ENCODE data around the gene LRMDA. TPM values are rescaled to one million over a fixed set of nuclear protein-coding genes. Genes with fewer than 3 reads are reported as not detected.

LRMDA gene
- total RNA-seq, 2 experiments from 2014 or later: not detected

- H3K27me3 Mint-ChIP-seq: no peaks in the 10 kb centered on the region
- H3K4me3 Mint-ChIP-seq: no peak overlapping the region
- H3K27ac Mint-ChIP-seq: no peak overlapping the region
- DNase-seq: no peak
- H3K36me3 Mint-ChIP-seq (ENCODE audit: low read depth): no peaks in the 10 kb centered on the region
- ChIA-PET POLR2A (no interaction called here), CTCF (no interaction called here)
- H3K9me3 Mint-ChIP-seq: no peaks in the 10 kb centered on the region
- no peaks in the 10 kb centered on the region for H3K4me1 Mint-ChIP-seq
Measured at GRCh38 chr10:76190634-76191270, 759.3 kb downstream of the LRMDA start.

GRCh38 chr10:76191336-76191735, 759.9 kb downstream of the LRMDA start:
- DNase-seq: no peak
- ChIA-PET POLR2A (no interaction called here), CTCF (no interaction called here)
- H3K27ac Mint-ChIP-seq: no peak overlapping the region
- no peaks in the 10 kb centered on the region for H3K9me3 Mint-ChIP-seq
- peaks cover 1% of the 10 kb centered on the region for H3K4me1 Mint-ChIP-seq
- H3K27me3 Mint-ChIP-seq: no peaks in the 10 kb centered on the region
- H3K36me3 Mint-ChIP-seq (ENCODE audit: low read depth): no peaks in the 10 kb centered on the region
- H3K4me3 Mint-ChIP-seq: no peak overlapping the region

- Mint-ChIP-seq H3K4me1 (peaks cover 1% of the 10 kb centered on the region), H3K9me3 (no peaks in the 10 kb centered on the region), H3K36me3 (ENCODE audit: low read depth) (no peaks in the 10 kb centered on the region), H3K27me3 (no peaks in the 10 kb centered on the region), H3K4me3 (no peak overlapping the region), H3K27ac (no peak overlapping the region)
- POLR2A ChIA-PET: no interaction called here
- CTCF ChIA-PET: no interaction called here
- DNase-seq: no peak
Measured at GRCh38 chr10:76192151-76192550, 760.7 kb downstream of the LRMDA start.

DNA sequence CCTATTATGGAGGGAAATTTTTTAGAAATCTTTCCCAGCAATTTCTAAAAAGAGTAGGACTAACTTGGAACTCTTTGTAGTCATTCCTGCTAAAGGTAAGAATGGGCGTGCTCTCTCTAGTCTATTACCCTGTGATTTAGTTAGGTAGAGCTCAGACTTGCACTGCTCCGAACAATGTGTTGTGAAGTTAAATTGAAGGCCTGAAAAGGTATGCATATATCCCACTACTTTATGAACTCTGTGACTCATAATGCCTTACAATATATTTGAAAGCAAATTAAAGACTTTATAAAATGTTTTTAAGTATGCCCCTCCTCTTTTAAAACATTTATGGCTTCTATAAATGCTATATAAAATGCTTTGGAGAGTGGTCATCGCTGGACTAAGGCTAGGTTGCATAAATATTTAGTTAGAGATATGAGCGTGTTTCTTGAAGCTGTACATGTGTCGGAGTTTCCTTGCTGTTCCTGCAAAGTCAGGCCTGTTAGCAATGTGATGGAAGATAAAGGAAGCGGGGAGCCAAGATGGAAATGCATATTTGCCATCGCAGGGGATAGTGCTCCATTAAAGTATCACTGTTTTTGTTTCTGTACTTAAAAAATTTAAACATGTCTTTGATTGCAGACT, 761.4 kb downstream of the LRMDA start:
- no peaks in the 10 kb centered on the region for H3K27me3 Mint-ChIP-seq
- H3K9me3 Mint-ChIP-seq: no peaks in the 10 kb centered on the region
- H3K27ac Mint-ChIP-seq: no peak overlapping the region
- CTCF ChIA-PET: no interaction called here
- POLR2A ChIA-PET: no interaction called here
- H3K4me1 Mint-ChIP-seq: peaks cover 1% of the 10 kb centered on the region
- DNase-seq: no peak
- H3K4me3 Mint-ChIP-seq: no peak overlapping the region
- H3K36me3 Mint-ChIP-seq (ENCODE audit: low read depth): no peaks in the 10 kb centered on the region

- no peak overlapping the region for H3K4me3 Mint-ChIP-seq
- H3K4me1 Mint-ChIP-seq: peaks cover 1% of the 10 kb centered on the region
- CTCF ChIA-PET: no interaction called here
- H3K27me3 Mint-ChIP-seq: no peaks in the 10 kb centered on the region
- no peaks in the 10 kb centered on the region for H3K36me3 Mint-ChIP-seq (ENCODE audit: low read depth)
- H3K27ac Mint-ChIP-seq: no peak overlapping the region
- DNase-seq: no peak
- no peaks in the 10 kb centered on the region for H3K9me3 Mint-ChIP-seq
- POLR2A ChIA-PET: no interaction called here
Measured at GRCh38 chr10:76195654-76196390, 764.4 kb downstream of the LRMDA start.

- peaks cover 1% of the 10 kb centered on the region for H3K4me1 Mint-ChIP-seq
- H3K36me3 Mint-ChIP-seq (ENCODE audit: low read depth): no peaks in the 10 kb centered on the region
- no peak overlapping the region for H3K4me3 Mint-ChIP-seq
- H3K27me3 Mint-ChIP-seq: no peaks in the 10 kb centered on the region
- ChIA-PET POLR2A (no interaction called here), CTCF (no interaction called here)
- DNase-seq: no peak
- no peak overlapping the region for H3K27ac Mint-ChIP-seq
- H3K9me3 Mint-ChIP-seq: no peaks in the 10 kb centered on the region
Measured at GRCh38 chr10:76197293-76197692, 765.9 kb downstream of the LRMDA start.

GRCh38 chr10:76198287-76199035, 767.0 kb downstream of the LRMDA start:
- peaks cover 1% of the 10 kb centered on the region for H3K4me1 Mint-ChIP-seq
- no peaks in the 10 kb centered on the region for H3K27me3 Mint-ChIP-seq
- H3K27ac Mint-ChIP-seq: no peak overlapping the region
- CTCF ChIA-PET: no interaction called here
- H3K9me3 Mint-ChIP-seq: no peaks in the 10 kb centered on the region
- no peak for DNase-seq
- no peak overlapping the region for H3K4me3 Mint-ChIP-seq
- POLR2A ChIA-PET: no interaction called here
- H3K36me3 Mint-ChIP-seq (ENCODE audit: low read depth): no peaks in the 10 kb centered on the region

GRCh38 chr10:76201962-76202361, 770.5 kb downstream of the LRMDA start:
- ChIA-PET CTCF (no interaction called here), POLR2A (no interaction called here)
- H3K36me3 Mint-ChIP-seq (ENCODE audit: low read depth): no peaks in the 10 kb centered on the region
- H3K9me3 Mint-ChIP-seq: no peaks in the 10 kb centered on the region
- no peak for DNase-seq
- no peak overlapping the region for H3K27ac Mint-ChIP-seq
- H3K4me1 Mint-ChIP-seq: no peaks in the 10 kb centered on the region
- H3K4me3 Mint-ChIP-seq: no peak overlapping the region
- no peaks in the 10 kb centered on the region for H3K27me3 Mint-ChIP-seq

DNA sequence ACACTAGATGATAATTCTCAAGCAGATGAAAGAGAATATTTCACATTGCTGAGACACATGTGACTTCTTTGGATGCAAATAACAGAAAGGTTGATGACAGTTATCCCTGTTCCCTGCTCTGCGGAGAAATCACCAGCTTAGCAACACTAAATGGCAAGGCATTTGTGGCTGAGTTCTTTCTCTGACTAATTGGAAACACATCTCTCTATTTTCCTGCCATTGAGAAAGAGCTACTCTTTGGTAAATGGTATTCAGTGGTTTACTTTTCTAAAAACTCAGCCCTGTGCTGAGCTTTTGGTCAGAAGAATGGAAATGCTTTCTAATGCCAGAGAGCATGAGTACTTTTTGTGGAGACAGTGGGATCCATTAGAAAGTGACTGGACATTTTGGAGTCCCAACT, 771.4 kb downstream of the LRMDA start:
- no peak for DNase-seq
- POLR2A ChIA-PET: no interaction called here
- Mint-ChIP-seq H3K4me1 (no peaks in the 10 kb centered on the region), H3K4me3 (no peak overlapping the region), H3K36me3 (ENCODE audit: low read depth) (no peaks in the 10 kb centered on the region), H3K9me3 (no peaks in the 10 kb centered on the region), H3K27me3 (no peaks in the 10 kb centered on the region), H3K27ac (no peak overlapping the region)
- CTCF ChIA-PET: no interaction called here

- ChIA-PET CTCF (no interaction called here), POLR2A (no interaction called here)
- no peaks in the 10 kb centered on the region for H3K27me3 Mint-ChIP-seq
- DNase-seq: no peak
- no peaks in the 10 kb centered on the region for H3K4me1 Mint-ChIP-seq
- H3K36me3 Mint-ChIP-seq (ENCODE audit: low read depth): no peaks in the 10 kb centered on the region
- no peak overlapping the region for H3K27ac Mint-ChIP-seq
- H3K9me3 Mint-ChIP-seq: no peaks in the 10 kb centered on the region
- no peak overlapping the region for H3K4me3 Mint-ChIP-seq
Measured at GRCh38 chr10:76205361-76205760, 773.9 kb downstream of the LRMDA start.

- DNase-seq: no peak
- no peak overlapping the region for H3K27ac Mint-ChIP-seq
- CTCF ChIA-PET: no interaction called here
Measured at GRCh38 chr10:76206797-76207352, 775.5 kb downstream of the LRMDA start.

DNA sequence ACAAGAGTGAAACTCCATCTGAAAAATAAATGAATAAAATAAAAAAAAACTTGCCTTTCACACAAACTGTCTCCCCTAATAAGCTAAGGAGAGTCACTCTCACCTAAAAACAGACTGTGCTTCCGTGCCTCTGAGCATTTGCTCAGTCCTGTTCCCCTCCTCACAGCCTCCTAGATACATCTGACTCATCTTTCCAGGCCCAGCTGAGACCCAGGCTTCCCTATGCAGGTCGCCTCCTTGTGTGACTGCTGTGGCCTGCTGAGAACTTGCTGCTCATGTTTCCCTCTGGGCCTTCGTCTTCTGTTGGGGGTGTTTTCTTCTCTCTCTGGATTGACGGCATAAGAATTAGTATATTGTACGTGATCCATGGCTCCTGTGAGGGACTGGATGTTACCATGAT, 777.7 kb downstream of the LRMDA start:
- H3K36me3 Mint-ChIP-seq (ENCODE audit: low read depth): no peaks in the 10 kb centered on the region
- ChIA-PET POLR2A (no interaction called here), CTCF (no interaction called here)
- DNase-seq: no peak
- H3K4me3 Mint-ChIP-seq: no peak overlapping the region
- H3K27me3 Mint-ChIP-seq: no peaks in the 10 kb centered on the region
- no peaks in the 10 kb centered on the region for H3K9me3 Mint-ChIP-seq
- H3K4me1 Mint-ChIP-seq: no peaks in the 10 kb centered on the region
- H3K27ac Mint-ChIP-seq: no peak overlapping the region

More at GRCh38 chr10:76206797-76207352, 775.5 kb downstream of the LRMDA start:
- Mint-ChIP-seq H3K36me3 (ENCODE audit: low read depth) (no peaks in the 10 kb centered on the region), H3K9me3 (no peaks in the 10 kb centered on the region), H3K27me3 (no peaks in the 10 kb centered on the region), H3K4me1 (no peaks in the 10 kb centered on the region), H3K4me3 (no peak overlapping the region)
- POLR2A ChIA-PET: no interaction called here

GRCh38 chr10:76210211-76210610, 778.8 kb downstream of the LRMDA start:
- Mint-ChIP-seq H3K9me3 (no peaks in the 10 kb centered on the region), H3K4me1 (no peaks in the 10 kb centered on the region), H3K27me3 (no peaks in the 10 kb centered on the region), H3K27ac (no peak overlapping the region), H3K36me3 (ENCODE audit: low read depth) (no peaks in the 10 kb centered on the region), H3K4me3 (no peak overlapping the region)
- CTCF ChIA-PET: no interaction called here
- DNase-seq: no peak
- POLR2A ChIA-PET: no interaction called here

Measured in activated CD4-positive, alpha-beta T cell treated with anti-CD3 and anti-CD28 coated beads, Interleukin-2, amount 10 ng/mL, durations not matched to agents 7 days and 5 days (primary cell).